Measurements from ENCODE around the gene ARHGAP6.
A peak's percentile ranks its signal among the peaks of the same experiment; 100 is the strongest.

Gene ARHGAP6

DNA sequence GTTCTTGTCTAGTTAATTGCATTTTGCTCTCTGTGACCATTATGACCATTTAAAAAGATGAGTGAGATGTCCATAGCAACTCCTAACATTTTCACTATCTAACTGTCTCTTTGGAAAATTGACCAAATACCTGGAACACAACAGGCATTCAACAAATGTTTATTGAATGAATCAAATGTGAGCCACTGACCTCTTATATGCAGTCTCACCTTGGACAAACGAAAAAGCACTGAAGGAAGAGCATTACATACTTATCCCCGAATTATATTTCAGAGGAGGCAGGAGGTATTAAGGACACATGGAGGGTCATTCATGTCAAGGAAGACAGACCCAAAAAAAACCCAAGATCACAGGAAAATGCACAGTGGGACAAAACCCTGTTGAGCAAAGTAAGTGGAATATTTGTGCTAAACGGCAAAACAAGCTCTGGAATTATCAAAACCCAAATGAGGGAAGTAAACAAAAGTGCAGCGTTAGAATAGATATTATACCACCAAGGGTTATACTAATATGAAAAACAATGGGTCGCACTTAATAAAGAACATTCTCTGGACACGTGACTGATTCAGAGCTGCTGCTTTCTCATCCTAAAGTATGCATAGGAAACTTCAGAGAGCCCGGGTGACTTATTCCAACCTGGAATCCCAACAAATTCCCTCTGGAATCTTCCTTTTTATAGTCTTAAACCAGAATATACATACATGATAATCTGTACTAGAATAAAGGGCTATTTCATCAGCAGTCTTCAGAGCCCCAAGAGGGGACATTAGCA is 240.6 kb downstream of the ARHGAP6 start:
- no peak for DNase-seq (ENCODE audit: low read depth)

DNA sequence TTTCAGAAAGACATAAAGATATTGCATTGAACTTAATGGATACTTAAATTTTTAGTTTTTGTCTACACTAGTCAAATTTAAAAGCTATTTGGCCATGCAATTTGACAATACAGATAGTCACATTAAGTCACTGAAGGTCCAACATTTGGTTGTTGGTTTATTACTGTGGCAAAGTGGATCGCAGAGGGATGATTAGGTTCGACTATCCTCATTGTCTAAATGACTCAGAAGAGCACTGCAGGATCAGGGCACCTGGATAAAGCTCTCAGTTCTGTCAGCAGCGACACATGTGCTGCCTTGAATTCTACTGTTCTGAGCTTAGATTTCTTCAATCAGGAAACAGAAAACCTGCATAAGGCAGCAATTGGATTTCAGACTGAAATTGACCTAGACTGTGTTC is 241.8 kb downstream of the ARHGAP6 start:
- DNase-seq (ENCODE audit: low read depth), result no peak

GRCh38 chrX:11423362-11423818 is 242.3 kb downstream of the ARHGAP6 start:
- DNase-seq (ENCODE audit: low read depth), result peak; percentile 91

GRCh38 chrX:11422525-11422857 is 243.2 kb downstream of the ARHGAP6 start:
- peak; percentile 59 for DNase-seq (ENCODE audit: low read depth)

DNA sequence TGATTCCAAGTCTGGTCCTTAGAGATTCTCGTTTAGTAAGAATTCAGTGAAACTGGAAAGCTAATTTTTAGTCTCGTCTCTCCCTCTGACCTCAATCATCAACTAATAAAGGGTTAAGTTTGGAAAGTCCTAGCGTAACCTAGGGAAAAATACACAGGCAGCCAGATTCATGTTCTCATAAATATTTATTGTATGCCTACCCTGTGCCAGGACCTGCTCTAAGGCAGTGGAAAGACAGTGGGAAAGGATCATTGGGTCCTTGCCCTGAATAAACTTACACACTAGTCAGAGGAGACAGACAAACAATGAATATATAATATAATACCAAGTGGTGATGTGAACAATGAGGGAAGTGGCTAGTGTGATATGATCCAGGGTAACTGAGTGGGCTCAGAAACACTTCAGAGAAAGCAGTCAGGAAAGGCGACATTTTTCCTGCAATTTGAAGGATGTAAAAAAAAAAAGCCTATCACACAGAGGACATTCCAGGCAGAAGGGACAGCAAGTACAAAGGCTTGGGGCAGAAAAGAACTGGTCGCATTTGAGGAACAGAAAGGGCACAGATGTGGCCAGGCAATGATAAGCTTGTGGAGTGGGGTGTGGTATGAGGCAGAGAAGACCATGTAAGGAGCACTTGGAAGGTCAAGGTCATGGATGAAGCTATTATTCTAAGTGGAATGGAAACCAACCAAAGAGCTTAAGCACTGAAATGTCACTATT is 243.8 kb downstream of the ARHGAP6 start:
- no peak for DNase-seq (ENCODE audit: low read depth)

DNA sequence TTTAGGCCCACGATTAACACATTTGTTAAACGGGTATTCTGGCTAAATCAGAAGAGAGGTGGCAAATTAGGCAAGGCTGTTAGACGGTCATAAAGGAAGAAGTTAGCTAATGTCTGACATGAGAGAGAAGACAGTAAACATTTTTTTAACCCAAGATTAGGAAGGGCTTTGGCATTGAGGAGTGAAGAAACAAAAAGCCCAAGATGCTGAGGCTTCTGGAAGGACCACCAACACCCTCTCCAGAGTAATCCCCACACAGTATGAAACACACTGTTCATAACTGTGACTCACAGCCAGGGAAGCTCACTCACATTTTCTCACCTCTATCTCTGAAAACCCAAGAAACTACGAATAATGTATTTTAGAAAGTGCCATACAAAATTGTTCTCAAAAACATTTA is 244.9 kb downstream of the ARHGAP6 start:
- DNase-seq (ENCODE audit: low read depth), result peak; percentile 51

- DNase-seq (ENCODE audit: low read depth), result no peak
Measured at GRCh38 chrX:11419102-11419501, 246.6 kb downstream of the ARHGAP6 start.

- no peak for DNase-seq (ENCODE audit: low read depth)
Measured at GRCh38 chrX:11416600-11416999, 249.1 kb downstream of the ARHGAP6 start.

- no peak for DNase-seq (ENCODE audit: low read depth)
Measured at GRCh38 chrX:11414091-11414490, 251.6 kb downstream of the ARHGAP6 start.

GRCh38 chrX:11412715-11413623 is 252.8 kb downstream of the ARHGAP6 start:
- DNase-seq (ENCODE audit: low read depth), result no peak

GRCh38 chrX:11409957-11410356 is 255.8 kb downstream of the ARHGAP6 start:
- no peak for DNase-seq (ENCODE audit: low read depth)

GRCh38 chrX:11408783-11409182 is 256.9 kb downstream of the ARHGAP6 start:
- no peak for DNase-seq (ENCODE audit: low read depth)

DNA sequence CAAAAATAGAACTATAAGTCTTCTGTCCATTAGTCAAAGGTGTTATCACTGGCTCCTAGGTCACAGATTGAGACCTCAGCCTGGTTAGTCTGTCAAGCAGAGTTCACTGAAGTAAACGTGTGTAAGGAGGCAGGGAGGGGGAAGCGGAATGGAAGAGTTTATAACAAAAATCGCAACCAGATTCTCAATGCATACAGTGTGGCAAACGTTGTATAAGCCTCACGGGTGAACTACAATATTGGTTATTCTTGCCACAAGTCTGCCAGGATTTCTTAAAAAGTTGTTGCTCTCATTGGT is 257.7 kb downstream of the ARHGAP6 start:
- no peak for DNase-seq (ENCODE audit: low read depth)

- DNase-seq (ENCODE audit: low read depth), result peak; percentile 92
Measured at GRCh38 chrX:11407331-11408108, 258.2 kb downstream of the ARHGAP6 start.

- DNase-seq (ENCODE audit: low read depth), result peak; percentile 91
Measured at GRCh38 chrX:11406109-11406765, 259.5 kb downstream of the ARHGAP6 start.

- DNase-seq (ENCODE audit: low read depth), result no peak
Measured at GRCh38 chrX:11403631-11404030, 262.1 kb downstream of the ARHGAP6 start.

DNA sequence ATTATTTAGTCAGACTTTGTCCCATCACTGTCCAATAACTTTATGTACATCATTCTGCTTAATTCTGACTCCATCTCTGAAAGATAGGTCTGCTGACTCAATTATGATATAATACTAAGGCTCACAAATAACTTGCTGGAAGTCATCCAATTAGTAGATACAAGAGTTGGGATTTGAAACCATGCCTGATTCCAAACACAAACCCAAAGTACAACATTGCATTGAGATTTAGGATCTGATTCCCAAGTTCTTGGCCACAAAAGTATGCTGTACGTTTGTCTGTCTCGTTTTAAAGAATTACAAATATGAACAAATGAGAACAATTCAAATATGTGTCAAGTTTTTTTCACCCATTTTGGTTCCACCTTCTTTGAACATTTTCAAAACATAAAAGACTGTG is 263.8 kb downstream of the ARHGAP6 start:
- DNase-seq (ENCODE audit: low read depth), result peak; percentile 40

GRCh38 chrX:11399489-11400094 is 266.1 kb downstream of the ARHGAP6 start:
- no peak for DNase-seq (ENCODE audit: low read depth)

DNA sequence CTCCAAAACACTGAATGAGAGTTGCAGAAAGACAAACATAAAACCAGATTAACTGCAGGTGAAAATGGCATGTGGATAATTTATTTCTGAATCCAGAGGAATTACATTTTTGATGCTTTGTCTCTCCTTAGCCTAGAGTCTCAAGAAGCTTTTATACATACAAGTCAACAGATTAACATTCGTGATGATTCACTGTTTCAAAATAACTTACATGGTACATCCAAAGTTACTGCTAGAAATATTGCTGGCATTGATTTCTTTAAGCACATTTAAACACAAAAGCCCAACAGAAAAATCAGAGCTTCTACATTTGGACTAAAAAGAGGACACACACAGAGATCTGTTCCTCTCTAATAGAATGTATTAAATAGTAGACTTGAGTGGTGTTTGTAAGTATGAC is 266.9 kb downstream of the ARHGAP6 start:
- no peak for DNase-seq (ENCODE audit: low read depth)

DNA sequence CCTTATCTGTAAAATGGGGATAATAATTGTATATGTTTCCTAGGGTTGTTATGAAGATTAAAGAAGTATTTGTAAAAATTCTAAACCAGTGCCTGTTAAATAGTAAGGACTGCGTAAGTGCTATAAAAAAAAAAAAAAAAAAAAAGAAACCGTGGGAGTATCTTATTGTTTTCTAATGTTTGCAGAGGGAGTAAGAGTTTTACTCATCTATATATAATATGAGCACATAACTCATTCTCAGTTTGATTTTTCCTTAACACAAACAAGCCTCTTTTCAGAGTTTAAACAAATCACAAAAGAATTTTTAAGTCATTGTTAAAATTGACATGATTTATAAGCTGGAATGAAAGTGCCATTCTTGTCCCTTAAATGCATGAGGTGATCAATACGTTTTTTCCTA is 267.6 kb downstream of the ARHGAP6 start:
- DNase-seq (ENCODE audit: low read depth), result no peak

DNA sequence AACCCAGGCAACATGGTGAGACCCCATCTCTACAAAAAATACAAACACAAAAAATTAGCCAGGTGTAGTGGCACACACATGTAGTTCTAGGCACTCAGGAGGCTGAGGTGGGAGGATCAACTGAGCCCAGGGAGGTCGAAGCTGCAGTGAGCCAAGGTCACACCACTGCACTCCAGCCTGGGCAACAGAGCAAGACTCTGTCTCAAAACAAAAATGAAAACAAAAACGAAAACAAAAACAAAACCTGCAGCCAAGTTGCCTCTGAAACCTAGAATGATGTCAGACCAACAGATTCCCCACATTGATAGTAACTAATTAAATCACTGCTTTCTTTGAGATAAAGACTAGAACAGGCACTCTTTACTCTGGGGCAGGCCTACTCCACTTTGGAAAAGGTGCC is 268.0 kb downstream of the ARHGAP6 start:
- no peak for DNase-seq (ENCODE audit: low read depth)
